HG02973 (cell line): ENCODE results near the gene PRR33.
"Not testable (repeated sequence)": the region's sequence is repeated elsewhere in the genome, so short reads cannot be mapped to it uniquely, and the experiment has no call there.

Experiments used
- ATAC-seq: cut with Tn5 transposase; IDR thresholded peaks from one replicate; pipeline ENCODE4 v1.9.1; 2021; ENCODE audit warnings: moderate library complexity; ENCODE audit not compliant: unreplicated experiment

Gene PRR33

DNA sequence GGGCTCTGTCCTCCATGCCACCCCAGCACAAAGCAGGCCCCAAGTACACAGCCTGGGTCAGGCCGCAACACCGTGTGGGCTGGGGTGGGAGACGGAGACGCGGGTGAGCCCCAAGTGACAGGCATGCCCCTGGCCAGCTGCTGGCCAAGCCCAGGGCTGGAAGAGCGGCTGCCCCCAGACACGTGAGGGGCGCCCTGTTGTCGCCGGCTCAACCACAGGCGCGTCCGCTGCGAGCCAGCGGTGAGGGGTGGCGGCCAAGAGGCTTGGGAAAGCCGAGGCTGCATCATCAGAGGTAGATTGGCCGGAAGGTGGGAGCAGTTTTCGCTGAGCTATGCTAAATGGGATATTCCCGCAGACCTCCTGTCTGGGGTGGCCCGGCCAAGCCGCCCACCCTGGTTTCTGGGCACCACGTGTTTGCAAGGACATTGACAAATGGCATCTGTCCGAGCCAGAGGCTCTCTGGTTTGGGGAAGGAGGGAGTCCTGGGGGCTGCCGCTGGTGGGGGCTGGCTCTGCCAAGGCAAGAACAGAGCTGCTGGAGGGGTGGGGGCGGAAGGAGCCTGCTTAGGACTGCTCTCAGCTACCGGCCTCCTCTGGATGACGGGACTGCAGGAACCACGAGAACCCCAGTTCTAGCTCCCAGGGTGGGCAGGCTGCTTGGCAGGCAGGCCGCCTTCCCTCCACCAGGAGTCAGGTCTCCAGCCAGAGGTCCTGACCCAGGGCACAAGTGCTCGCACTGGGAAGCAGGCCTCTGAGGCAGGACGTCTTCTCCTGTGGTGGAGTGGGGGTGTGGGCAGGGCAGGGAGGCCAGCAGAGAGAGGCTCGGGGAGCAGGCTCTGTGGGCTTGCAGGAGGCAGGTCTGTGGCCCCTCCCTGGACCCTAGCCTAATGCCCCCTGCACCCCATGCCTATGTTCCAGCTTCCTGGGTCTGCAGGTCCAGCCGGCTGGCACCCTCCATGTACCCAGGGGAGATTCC, 552 bp downstream of the PRR33 start:
- ATAC-seq: no peak

DNA sequence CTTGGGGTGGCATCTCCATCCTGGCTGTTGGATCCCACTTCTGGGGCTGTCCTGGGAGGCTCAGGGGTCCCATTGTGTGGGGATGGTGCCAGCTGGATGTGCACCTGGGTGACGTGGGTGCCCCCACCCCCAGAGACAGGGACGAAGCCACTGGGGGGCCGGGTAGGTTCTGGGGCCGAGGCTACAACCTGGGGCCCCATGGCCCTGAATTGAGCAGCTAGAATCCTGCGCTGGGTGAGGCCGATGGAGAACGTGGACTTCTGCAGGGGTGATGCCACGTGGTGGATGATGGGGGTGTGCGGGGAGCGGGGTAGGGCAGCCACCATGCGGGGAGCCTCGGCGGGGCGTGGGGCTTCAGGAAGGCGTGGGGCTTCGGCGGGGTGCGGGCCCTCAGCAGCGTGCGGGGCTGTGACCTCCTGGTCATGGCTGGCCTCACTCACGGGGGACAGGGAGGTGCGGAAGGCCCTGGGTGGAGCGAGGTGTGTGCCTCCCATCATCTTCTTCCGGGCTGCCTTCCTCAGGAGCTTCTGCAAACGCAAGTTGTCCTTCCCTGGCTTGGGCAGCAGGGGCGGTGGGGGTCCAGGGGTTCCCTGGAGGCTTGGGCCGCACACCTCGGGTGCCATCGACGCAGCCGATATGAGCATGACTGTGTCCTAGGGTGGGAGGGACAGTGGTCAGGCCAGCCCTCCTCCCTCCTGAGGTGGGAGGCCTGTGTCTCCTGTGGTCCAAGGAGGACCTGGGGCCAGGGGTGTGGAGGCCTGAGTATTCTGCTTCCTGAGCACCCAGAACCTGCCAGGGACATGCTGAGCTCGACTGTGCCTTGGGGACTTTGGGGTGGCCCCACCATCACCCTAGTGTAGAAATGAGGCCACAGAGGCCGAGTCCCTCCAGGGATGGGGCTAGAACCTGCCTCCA, 1.5 kb downstream of the PRR33 start:
- no peak for ATAC-seq

DNA sequence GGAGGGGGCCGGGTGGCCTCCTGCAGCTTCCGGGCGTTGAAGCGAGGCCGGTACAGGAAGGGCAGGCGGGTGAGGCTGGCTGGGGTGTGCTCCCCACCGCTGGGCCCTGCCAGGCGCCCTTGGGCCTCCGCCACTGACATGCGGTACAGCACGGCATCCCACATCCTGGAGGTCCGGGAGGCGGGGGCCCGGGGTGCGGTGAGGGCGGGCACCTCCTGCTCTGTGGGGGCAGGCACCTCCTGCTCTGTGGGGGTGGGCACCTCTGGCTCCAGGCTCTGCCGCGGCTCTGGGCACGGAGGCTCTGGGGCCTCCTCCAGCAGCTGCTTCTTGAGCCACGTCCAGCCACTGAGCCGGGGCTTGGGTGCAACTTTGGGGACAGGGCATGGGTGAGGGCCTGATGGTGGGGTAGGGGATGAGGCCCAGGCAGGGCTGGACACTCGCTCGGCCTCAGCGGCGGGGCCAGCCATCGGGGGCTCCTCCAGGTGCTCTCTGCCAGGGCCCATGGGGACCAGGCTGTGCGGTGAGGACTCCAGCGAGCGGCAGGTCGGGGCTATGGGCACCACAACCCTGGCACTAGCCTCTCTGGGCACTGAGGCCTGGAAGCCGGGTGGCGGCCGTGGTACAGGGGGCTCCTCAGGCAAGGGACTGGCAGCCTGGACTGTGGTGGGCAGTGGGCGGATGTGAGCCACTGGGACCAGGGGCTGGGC, 2.3 kb downstream of the PRR33 start:
- ATAC-seq: no peak

DNA sequence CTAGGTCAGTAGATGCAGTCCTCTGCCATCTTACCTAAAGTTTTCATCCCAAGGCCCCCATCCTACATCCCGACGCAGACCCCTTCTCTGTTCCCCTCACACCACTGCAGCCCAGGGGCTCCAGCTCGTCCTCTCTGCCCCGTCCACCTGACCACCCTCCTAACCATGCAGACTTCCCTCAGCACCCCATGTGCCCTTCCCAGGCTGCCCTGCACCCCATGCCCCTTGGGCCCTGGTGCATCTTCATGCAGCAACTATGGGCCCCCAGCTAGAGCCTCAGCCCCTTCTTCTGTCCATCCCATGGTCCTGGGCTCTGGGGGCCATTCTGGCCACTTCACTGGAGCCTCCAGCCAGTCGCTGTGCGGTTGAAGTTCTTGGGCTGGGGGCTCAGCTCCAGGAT, 2.9 kb downstream of the PRR33 start:
- ATAC-seq: no peak

DNA sequence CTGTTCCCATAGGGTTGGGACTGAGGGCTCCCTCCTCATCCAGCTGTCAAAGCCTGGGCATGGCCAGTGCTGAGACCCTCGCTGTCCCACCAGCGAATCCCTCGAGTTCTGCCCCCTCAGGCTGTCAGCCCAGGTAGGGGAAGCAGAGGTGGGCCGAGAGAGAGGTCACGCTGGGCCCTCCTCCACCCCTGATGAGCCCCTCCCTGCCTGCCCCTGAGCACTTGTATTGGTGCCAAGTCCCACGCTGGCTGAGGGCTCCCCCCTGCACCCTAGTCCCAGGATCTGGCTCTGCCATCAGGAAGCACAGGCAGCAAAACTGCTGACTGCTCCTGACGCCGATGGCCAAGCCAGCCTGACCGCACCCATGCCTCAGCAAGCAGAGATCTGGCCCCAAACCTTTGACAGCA, 3.3 kb downstream of the PRR33 start:
- no peak for ATAC-seq

DNA sequence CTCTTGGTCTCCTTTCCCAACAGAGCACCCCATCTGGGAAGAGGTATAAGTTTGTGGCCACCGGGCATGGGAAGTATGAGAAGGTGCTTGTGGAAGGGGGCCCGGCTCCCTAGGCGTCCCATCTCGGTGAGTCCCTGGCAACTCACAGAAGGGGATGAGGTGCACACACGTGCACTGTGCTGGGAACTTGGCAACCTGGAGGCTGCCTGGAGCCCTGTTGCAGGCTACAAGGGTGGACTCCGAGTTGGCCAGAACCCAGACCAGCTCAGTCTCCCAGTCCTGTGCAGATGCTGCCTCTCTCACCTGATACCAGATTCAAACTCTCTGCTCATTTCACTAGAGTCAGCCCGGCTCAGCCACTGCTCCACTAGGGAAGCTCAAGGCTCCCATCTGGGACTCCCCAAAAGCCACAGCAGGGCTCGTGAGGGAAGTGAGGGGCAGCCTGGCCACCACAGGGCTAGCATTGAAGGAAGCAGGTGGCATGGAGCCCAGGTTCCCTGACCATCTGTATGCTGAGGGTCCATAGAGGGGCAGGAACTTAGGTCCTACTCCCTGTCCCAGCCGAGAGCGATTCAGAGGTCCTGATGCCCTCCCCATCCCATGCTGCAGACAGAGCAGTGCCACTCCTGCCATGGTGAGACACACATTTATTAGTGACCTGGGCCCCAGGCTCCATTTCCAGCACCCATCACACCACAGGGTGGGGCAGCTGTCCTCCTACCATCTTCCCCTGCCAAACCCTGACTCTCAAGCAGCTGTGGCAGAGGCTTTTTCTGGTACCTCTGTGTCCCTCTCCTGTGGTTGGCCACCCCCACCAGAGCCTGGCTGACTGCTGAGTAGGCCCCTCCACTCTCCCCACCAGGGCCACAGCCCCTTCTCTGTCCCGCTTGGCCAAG, 4.0 kb downstream of the PRR33 start:
- no peak for ATAC-seq

DNA sequence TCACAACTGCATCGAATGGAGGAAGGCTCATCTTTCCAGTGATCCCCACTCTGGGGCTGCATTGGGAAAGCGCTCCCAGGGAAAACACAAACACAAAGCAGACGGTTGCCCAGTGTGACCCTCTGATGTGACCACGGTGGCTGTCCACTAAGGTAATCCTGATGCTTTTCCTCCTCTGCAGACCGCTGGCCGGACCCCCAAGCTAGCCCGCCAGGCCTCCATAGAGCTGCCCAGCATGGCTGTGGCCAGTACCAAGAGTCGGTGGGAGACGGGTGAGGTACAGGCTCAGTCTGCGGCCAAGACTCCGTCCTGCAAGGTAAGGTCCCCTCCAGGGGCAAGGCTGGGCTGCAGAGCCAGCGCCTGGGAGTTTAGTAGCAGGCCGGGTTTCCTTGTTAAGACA, 5.1 kb downstream of the PRR33 start:
- ATAC-seq: not testable (repeated sequence)

DNA sequence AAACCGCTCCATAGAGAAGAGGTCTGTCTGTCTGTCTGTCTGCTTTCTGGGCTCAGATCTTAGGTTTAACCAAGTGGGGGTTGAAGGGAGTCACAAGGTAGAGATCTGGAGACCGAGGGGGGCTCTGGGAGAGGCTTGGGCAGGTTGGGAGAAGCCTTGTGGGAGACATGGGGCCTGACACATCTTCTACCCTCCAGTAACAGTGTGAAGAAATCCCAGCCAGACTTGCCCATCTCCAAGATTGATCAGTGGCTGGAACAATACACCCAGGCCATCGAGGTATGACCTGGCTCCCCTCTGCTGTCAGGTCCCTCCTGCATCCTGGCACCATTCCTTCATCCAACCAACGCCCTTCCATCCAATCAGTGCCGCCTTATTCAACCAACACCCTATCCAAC, 7.4 kb downstream of the PRR33 start:
- no peak for ATAC-seq

DNA sequence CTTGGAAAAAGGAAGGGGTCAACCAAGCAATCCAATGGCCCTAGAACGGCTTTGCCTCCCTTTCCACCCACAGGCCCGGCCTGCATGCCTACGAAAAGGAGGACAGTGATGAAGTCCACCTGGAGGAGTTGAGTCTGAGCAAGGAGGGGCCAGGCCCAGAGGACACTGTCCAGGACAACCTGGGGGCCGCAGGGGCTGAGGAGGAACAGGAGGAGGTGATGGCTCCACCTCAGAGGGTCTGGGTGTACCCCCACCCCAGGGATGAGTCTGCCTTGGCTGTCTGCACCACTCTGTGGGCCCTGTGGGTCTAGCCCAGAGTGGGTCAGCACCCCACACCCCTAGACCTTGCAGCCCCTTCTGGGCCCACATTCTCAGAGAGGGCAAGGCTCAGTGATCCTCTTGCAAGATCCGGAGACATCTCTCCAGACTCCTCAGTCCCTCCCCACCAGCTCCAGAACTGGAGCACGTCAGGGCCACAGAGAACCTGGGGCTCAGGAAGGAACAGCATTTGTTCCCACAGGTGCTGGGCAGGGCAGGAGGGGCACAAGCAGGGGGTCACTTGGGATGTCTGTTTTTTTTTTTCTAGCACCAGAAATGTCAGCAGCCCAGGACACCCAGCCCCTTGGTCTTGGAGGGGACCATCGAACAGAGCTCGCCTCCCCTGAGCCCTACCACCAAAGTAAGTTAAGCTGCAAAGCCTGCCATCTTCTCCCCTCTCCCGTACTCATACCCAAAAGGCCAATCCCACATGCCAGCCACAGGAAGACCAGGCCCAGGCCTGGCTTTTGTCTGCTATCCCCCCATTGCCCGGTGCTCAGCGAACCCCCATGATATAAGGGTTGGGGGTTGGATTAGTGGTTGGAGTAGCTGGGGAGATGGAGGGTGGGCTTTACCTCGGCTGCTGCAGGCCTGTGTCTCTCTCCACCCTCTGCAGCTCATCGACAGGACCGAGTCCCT, 8.1 kb downstream of the PRR33 start:
- no peak for ATAC-seq

DNA sequence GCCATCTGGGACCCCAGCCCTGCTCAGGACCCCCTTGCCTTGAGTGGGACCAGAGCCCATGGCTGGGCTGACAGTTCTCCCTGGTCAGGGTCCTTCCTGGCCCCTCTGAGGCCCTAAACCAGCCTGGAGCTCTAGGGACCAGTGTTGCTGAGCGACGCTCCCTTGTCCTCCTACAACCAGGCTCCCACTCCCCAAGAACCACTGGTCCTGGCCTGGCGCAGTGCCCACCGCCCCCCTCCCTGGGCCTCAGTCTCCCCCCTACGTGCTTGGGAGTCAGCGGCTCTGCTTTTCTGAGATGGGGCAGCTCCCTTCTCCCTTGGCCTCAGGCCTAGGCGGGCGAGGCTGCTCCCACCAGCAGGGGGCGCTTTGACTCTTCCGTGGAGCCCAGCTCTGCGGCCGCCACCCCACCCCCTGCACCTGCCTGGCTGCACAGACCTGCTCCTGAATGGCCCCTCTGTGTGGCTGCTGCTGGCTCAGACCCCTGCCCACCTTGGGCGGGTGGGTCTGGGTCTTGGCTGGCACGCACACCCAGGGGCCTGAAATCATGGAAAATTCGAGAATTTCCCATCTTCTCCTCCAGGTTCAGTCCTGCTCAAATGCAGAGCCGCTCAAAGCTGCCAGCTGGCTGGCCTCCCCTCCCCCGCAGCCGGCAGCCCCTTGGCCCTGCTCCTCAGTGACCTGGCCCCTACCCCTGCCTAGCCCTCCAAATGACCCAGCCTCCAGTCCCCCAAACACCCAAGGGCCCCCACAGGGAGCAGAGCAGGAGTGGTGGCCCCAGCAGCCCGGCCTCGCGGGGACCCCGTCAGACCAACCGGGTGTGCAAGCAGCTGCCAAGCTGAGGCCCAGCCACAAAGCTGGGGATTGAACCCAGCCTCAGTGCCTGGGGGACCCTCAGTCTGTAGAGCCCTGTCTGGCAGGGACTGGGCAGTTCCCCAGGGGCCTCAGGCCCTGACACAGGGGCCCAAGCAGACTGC, 9.1 kb downstream of the PRR33 start:
- peak; percentile 49 for ATAC-seq

DNA sequence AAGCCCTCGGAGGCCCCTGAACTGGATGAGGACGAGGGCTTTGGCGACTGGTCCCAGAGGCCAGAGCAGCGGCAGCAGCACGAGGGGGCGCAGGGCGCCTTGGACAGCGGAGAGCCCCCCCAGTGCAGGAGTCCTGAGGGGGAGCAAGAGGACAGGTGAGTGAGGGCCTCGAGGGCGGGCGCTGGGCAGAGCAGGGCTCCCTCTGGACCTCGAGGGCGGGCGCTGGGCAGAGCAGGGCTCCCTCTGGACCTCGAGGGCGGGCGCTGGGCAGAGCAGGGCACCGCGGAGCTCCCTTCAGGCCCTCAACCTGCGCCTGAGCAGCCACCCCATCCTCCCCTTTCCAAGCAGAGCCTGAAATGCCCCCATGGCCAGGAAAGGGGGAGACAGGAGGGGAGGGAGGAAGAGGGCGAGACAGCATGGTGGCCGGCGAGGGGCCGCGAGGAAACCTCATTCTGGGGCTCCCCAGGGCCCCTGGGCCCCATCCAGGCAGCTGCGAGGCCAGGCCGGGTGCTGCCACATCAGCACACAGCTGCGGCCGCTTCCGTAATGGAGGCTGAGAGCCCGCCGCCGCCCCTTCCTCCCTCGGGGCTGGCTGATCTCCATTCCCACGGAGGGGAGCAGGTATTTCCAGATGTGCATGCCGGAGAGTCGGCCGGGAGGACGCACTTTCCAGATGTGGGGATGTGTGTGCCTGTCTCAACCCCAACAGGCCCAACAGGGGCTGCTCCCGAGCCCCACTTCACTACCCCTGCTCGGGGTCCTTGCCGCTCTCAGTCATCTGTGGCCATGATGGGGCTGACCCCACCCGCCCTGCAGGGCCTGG, 10.0 kb downstream of the PRR33 start:
- ATAC-seq: no peak

DNA sequence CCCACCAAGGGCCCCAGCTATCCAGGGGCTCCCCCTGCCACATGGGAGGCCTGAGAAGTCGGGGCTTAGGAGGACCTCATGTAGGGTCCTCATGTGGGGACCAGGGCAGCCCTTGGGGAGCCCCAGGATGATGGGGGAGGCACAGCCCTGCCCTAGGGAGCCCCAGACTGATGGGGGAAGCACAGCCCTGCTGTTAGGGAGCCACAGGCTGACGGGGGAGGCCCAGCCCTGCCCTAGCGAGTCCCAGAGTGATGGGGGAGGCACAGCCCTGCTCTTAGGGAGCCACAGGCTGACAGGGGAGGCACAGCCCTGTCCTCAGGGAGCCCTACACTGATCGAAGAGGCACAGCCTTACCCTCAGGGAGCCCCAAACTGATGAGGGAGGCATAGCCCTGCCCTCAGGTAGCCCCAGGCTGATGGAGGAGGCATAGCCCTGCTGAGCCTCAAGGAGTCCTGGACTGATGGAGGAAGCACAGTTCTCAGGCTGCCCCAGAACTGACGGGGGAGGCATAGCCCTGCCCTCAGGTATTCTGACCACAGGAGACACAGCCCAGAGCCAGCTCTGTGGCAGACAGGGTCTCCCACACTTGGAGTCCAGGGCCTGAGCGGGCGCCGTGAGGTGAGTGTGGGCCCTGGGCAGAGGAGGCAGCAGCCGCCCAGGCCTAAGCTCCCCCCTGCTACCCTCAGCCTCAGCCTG, 10.8 kb downstream of the PRR33 start:
- ATAC-seq: no peak

DNA sequence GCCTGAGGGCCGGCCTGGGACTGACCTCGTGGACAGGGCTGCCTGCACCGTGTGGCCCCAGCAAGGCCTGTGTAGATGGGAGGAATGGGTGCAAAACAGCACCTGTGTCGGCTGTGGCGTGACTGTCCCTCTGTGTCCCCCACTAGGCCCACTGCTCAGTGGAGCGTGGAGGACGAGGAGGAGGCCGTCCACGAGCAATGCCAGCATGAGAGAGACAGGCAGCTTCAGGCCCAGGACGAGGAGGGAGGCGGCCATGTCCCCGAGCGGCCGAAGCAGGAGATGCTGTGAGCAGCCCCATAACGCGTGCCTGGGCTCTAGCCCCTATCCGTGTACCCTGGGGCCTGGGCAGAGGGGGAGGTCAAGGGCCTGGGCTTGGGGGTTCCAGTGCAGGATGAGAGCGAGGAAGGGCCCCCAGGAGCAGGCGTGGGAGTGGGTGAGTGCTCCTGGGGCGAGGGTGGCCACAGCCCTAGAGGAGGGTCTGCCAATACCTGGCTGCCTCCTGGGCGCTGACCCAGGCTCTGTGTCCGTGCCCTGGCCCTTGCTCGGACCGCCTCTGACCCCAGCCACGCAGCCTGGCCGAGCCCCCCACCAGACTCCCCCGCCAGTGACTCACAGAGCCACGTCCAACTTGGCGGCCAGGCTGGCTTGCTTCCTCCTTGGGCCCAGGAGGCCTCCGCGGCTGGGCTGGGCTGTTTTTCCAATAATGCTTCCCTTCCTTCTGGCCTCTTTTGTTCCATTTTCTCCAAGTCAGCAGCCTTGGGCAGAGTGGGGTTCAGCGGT, 11.6 kb downstream of the PRR33 start:
- no peak for ATAC-seq

DNA sequence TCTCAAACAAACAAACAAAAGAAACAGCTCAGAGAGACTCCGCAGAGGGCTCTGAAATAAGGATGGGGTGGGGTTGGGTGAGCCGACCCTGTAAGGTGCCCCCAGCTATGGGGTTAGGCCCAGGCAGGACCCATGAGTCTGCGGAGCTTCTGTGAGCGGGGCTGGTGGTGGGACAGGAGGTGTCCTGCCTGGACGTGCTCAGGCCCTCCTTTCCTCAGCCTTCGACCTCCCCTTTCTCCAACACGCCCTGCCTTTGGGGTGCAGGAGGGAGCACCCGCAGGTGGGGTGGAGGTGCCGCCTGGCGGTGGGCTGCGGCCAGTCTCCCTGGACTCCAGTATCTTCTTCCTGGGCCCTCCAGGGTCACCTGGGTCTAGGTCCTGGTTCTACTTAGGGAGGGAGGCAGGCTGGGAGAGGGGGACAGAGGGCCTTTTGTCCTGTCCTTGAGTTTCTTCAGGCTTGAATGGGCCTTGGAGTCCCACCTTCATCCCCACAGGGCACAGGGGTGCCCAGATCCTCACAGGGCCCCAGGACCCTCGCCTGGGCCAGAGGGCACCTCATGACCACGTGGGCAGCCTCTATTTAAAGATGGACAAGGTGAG, 12.3 kb downstream of the PRR33 start:
- no peak for ATAC-seq
